Stimulated activated CD4-positive, alpha-beta T cell treated with anti-CD3 and anti-CD28 coated beads, Interleukin-15, amount 100 ng/mL, for 24 hours (primary cell): ENCODE data around the gene ALK.

ENCODE experiments used
- DNase-seq: peaks from one replicate; pipeline ENCODE4 v3.0.0-alpha.2; 2020

ALK gene

DNA sequence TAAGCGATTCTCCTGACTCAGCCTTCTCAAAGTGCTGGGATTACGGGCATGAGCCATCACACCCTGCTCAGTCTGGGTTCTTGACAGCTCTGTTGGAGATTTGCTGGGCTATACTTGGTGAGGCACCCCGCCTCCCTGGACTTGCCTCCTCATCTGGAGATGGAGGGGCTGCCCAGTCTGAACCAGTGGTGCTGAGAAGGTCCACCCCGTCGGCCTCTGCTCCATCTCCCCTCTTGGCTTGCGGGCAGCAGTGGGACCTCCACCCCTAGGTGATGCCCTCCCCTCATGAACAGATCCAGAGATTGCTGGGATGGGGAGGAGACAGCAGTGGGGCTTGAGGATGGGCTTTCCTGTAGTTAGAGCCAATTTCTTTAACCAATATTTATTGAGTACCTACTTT lies 685.3 kb downstream of the ALK start:
- no peak for DNase-seq

DNA sequence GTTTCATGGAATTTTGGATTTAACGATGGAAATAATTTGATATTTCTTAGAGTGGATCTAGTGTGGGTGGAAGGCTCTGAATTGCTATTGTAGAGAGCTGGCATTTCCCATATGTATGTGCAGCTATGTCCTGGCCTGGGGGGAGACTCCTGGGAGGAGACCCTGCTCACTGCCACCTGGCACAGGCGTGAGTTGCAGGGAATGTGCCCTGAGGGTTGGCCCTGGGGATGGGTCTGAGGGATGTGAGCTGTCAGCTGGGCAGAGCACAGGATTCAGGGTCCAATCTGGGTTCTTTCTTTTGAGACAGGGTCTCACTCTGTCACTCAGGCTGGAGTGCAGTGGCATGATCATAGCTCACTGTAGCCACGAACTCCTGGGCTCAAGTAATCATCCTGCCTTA lies 686.0 kb downstream of the ALK start:
- DNase-seq: no peak

DNA sequence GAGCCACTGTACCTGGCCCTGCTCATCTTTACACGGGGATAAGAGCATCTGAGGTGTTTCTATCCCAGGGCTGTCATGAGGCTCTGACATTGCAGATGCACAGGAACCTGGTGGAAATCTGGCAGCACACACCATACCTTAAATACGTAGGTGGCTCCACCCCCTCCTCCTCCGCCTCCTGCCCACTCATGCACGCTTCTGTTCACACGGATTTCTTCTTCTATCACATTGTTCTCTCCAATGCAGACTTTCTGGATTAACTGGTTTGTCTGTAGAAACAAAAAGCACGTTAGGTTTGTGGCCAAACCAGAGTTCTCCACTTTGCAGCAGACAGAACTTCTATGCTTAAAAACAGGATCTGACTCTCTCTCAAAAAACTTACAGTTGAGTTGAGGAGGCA lies 688.0 kb downstream of the ALK start:
- no peak for DNase-seq

DNA sequence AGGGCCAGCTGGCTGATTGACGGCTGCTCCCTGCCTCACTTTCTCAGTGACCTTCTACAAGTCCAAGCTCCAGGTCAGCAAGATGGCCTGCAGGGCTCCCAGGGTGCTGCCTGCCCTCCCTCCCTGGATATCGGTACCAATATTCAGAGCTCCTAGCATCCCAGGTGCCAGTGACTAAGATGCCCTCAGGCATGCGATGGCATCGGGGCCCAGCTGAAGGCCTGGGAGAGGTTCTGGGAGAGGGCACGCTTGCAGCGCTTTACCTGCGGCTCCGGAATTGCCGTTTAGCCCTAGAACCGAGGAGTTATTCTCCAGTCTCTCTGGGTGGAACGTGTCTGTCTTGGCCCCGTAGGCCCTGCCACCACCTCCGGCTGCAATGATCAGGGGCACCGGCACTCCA lies 689.3 kb downstream of the ALK start:
- DNase-seq: no peak

DNA sequence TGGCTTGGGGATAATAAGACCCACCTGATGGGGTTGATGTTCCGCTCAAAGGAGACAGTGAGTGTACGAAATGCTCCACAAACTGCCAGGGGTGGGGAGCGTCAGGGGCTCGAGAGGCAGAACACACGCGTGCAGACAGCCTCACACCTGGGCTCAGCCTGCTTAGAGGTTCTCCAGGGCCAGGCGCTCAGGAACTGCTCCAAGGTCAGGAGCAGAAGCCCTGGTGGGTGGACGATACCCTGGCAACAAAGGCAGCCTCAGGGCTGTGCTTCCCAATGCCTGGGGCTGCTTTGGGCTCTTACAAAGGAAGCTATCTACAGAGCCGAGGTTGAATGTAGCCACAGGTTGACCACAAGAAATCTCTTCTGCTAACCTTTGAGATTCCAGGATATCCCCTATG lies 691.7 kb downstream of the ALK start:
- no peak for DNase-seq

DNA sequence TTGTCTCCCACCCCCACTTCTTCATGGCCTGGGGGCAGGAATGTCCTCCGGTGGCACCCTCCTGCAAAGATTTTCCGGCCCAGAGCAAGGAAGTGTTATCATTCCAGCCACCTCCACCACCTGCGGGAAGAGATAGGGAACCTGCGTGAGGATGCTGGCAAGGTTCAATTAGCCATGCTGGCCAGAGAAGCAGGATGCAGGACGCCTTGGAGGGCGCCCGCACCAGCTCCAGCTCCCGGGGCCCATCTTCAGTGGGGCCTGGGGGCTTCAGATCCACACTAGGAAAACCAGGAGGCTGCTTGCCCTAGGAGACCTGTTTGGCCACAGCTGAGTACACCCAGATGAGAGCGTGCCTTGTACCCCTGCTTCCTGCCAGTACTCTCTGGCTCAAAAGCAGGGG lies 692.4 kb downstream of the ALK start:
- no peak for DNase-seq

- no peak for DNase-seq
These were observed 693.3 kb downstream of the ALK start for GRCh38 chr2:29227935-29228675.

DNA sequence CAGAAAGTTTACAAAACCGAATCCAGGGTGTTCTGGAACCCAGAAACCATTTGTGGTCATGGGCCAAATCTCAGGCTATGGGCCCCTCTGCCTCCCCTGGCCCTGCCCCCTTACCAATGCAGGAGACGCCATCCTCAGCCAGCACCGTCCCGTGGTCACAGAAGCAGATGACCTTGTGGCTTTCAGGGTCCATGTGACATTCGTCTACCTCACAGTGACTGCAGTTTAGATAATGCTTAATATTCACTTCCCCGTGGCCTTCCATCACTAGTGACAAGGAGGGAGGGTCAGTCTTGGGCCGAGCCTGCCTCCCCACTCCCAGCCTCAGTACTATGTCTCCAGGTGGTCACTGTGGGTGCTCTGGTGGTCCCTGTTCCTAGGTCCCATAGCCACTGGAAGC lies 694.6 kb downstream of the ALK start:
- no peak for DNase-seq

GRCh38 chr2:29226375-29226774 lies 695.0 kb downstream of the ALK start:
- DNase-seq: no peak

GRCh38 chr2:29225814-29226213 lies 695.6 kb downstream of the ALK start:
- DNase-seq: no peak

- no peak for DNase-seq
These were observed 696.5 kb downstream of the ALK start for GRCh38 chr2:29224693-29225551.

GRCh38 chr2:29223851-29224692 lies 697.3 kb downstream of the ALK start:
- no peak for DNase-seq

DNA sequence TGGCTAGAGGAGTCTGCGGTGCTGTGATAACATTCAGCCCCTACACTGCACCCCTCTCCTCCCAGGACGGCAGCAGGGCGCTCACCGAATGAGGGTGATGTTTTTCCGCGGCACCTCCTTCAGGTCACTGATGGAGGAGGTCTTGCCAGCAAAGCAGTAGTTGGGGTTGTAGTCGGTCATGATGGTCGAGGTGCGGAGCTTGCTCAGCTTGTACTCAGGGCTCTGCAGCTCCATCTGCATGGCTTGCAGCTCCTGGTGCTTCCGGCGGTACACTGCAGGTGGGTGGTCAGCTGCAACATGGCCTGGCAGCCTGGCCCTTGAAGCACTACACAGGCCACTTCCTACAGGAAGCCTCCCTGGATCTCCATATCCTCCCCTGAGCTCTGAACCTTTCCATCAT lies 698.1 kb downstream of the ALK start:
- no peak for DNase-seq

DNA sequence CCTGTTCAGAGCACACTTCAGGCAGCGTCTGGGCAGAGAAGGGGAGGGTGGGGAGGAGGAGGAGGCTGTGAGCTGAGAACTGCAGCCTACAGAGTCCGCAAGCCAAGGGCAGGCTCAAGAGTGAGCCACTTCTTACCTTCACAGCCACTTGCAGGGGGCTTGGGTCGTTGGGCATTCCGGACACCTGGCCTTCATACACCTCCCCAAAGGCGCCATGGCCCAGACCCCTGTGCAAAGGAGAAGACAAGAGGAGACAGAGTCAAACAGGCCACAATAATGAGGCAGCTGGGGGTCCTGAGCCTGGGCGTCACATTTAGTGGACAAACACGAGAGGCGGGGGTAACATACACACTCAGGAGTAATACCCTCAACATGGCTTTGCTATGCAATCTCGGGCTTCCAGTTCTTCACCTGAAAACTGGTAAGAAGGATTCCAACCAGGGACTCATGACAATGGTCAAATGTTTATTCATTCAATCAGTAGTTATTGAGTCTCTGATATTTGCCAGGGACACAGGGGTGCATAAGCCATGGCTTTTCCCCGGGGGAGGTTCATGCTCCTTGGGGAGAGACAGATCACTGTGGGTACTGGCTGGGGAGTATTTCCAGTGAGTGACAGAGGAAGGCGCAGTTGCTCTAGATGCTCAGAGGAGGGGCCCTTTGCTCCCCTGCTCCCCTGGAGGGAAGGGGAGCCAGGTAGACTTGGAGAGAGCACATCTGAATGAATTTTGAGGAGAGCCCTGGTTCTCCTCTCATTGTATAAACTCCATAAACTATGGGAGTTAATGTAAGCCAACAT lies 698.8 kb downstream of the ALK start:
- no peak for DNase-seq

DNA sequence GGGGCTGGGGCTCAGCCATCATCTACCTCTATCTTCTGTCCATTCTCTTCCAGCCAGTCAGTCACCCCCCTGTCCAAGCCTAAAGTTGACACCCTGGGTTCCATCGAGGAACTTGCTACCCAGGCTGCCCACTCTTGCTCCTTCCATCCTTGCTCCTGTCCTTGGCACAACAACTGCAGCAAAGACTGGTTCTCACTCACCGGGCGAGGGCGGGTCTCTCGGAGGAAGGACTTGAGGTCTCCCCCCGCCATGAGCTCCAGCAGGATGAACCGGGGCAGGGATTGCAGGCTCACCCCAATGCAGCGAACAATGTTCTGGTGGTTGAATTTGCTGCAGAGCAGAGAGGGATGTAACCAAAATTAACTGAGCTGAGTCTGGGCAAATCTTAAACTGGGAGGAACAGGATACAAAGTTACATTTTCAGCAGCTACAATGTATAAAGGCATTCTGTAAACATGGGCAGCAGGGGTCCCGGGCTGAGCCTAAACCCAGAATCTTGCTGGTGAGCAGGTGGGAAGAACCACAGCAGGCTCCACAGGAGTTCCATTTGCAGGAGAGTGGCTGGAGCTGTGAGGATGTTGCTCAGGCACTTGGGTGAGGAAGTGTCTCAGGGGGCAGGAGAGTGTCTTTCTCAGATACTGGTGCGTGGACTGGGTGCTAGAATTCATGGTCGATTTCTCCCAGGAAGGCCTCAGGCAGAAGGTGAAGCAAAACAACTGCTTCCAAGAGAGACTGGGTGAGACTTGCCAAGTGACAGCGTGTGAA lies 700.7 kb downstream of the ALK start:
- no peak for DNase-seq

GRCh38 chr2:29219374-29219773 lies 702.0 kb downstream of the ALK start:
- no peak for DNase-seq

- DNase-seq: no peak
These were observed 702.7 kb downstream of the ALK start for GRCh38 chr2:29218550-29219125.

DNA sequence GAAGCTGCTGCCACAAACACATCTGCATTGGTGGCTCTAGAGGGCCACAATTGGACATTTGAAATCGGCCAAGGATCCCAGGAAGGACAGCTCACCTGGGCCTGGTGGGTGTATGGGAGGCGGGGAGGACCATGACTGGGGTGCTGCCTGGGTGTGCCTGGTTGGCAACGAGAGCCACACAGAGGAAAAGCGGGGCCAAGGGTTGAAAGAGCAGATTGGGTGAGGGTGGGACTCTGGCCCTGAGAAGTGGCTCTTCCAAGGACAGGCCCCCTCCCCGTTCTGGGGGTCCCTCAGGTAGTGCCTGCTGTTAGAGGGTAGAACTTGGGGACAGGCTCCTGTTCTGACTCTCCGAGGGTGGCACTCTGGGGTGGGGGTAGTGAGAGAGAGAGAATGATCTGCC lies 703.3 kb downstream of the ALK start:
- DNase-seq: no peak

- DNase-seq: no peak
These were observed 704.8 kb downstream of the ALK start for GRCh38 chr2:29216609-29216909.

GRCh38 chr2:29215739-29216608 lies 705.4 kb downstream of the ALK start:
- no peak for DNase-seq

- DNase-seq: no peak
These were observed 706.3 kb downstream of the ALK start for GRCh38 chr2:29215073-29215472.
